GM06990 (cell line): Measurements from ENCODE around the gene PRSS38.

ENCODE experiments used
- DNase-seq: peaks from one replicate; pipeline ENCODE4 v3.0.0-alpha.2; 2011; ENCODE audit not compliant: insufficient read length; ENCODE audit errors: extremely low read depth
- H3K27me3 ChIP-seq: replicated peaks from 2 replicates; pipeline ENCODE4 v1.6.0; 2011; ENCODE audit warnings: low read length; ENCODE audit not compliant: control insufficient read depth, insufficient read depth
- H3K36me3 ChIP-seq: 2 replicates; pipeline ENCODE4 v1.5.1; 2011; ENCODE audit warnings: low read length; ENCODE audit not compliant: control insufficient read depth, insufficient read depth
- H3K4me3 ChIP-seq: replicated peaks from 2 replicates; pipeline ENCODE4 v1.5.1; 2011; ENCODE audit warnings: low read depth, mild to moderate bottlenecking, control low read depth, low read length
- CTCF ChIP-seq: IDR thresholded peaks from 2 replicates; pipeline ENCODE4 v1.5.1; 2011; ENCODE audit warnings: low read length, control low read depth, mild to moderate bottlenecking, inconsistent platforms; ENCODE audit not compliant: insufficient read depth, poor library complexity, severe bottlenecking

Gene PRSS38

GRCh38 chr1:227776331-227776771 is 39.1 kb upstream of the PRSS38 start:
- no peak for TF ChIP-seq CTCF
- Histone ChIP-seq H3K27me3 (no peaks in the 10 kb centered on the region), H3K36me3 (peaks cover 7% of the 10 kb centered on the region), H3K4me3 (no peak overlapping the region)
- no peak for DNase-seq

GRCh38 chr1:227777156-227777555 is 38.3 kb upstream of the PRSS38 start:
- H3K27me3 ChIP-seq = no peaks in the 10 kb centered on the region
- no peak for DNase-seq
- peaks cover 7% of the 10 kb centered on the region for H3K36me3 ChIP-seq
- no peak for TF ChIP-seq CTCF
- H3K4me3 ChIP-seq = no peak overlapping the region

GRCh38 chr1:227777646-227778045 is 37.8 kb upstream of the PRSS38 start:
- peaks cover 7% of the 10 kb centered on the region for H3K36me3 ChIP-seq
- no peak for DNase-seq
- no peaks in the 10 kb centered on the region for H3K27me3 ChIP-seq
- H3K4me3 ChIP-seq = no peak overlapping the region
- no peak for TF ChIP-seq CTCF

GRCh38 chr1:227778401-227778947 is 37.0 kb upstream of the PRSS38 start:
- no peak for DNase-seq
- TF ChIP-seq CTCF = no peak

GRCh38 chr1:227779021-227779441 is 36.4 kb upstream of the PRSS38 start:
- DNase-seq = no peak
- no peak for TF ChIP-seq CTCF
- Histone ChIP-seq H3K27me3 (no peaks in the 10 kb centered on the region), H3K4me3 (no peak overlapping the region), H3K36me3 (peaks cover 7% of the 10 kb centered on the region)

More at GRCh38 chr1:227778401-227778947, 37.0 kb upstream of the PRSS38 start:
- no peaks in the 10 kb centered on the region for H3K27me3 ChIP-seq
- H3K36me3 ChIP-seq = peaks cover 7% of the 10 kb centered on the region
- no peak overlapping the region for H3K4me3 ChIP-seq

- TF ChIP-seq CTCF = no peak
- peaks cover 7% of the 10 kb centered on the region for H3K36me3 ChIP-seq
- no peaks in the 10 kb centered on the region for H3K27me3 ChIP-seq
- DNase-seq = no peak
- H3K4me3 ChIP-seq = no peak overlapping the region
Measured at GRCh38 chr1:227779685-227780084, 35.8 kb upstream of the PRSS38 start.
